ENCODE results near the gene SPTBN5. TPM values are rescaled to one million over a fixed set of nuclear protein-coding genes. Genes with fewer than 3 reads are reported as not detected.

Gene SPTBN5
- total and polyA plus RNA-seq, 10 of the 15 experiments (the other 5 are each of a cell fraction or from before 2014, with no cell fraction given): under 0.01 to 0.18 (median 0.04) TPM; not detected in 4

- no peak for TF ChIP-seq STAT1 (conservative IDR thresholded peaks at IDR 0.05)
Measured at GRCh38 chr15:41876689-41877088, 17.2 kb downstream of the SPTBN5 start (continued).

- no peaks in the 10 kb centered on the region for H3K79me2 ChIP-seq (ENCODE audit: control insufficient read depth, insufficient read depth, low read length)
- WGBS (ENCODE audit: insufficient coverage, insufficient replicate concordance, low lambda C conversion rate, missing lambda C conversion rate): 32% methylated on average over 13 of the region's 13 CpGs
- no TSS peak for BruUV-seq (replicated peaks)
- no peak overlapping the region for H3K27ac ChIP-seq (ENCODE audit: control insufficient read depth, insufficient read depth)
- no peak overlapping the region for H3K4me3 ChIP-seq
- intact Hi-C loops (cut with micrococcal nuclease; ENCODE audit: unreplicated experiment): no loop called here
- ChIA-PET CTCF (no interaction called here), RAD21 (ENCODE audit: unreplicated experiment) (no interaction called here), POLR2A (no interaction called here), SMC1A (ENCODE audit: uncharacterized antibody, unreplicated experiment) (no interaction called here)
- no peak for ATAC-seq
- no peaks in the 10 kb centered on the region for H3K9me3 ChIP-seq (replicated peaks; ENCODE audit: control insufficient read depth, insufficient read depth, low read length)
- H3K4me2 ChIP-seq (ENCODE audit: control insufficient read depth, insufficient read depth): no peak overlapping the region
- no peak for FAIRE-seq
- no peak overlapping the region for H3K9ac ChIP-seq (ENCODE audit: control insufficient read depth, insufficient read depth, low read length)
- H3K4me1 ChIP-seq (ENCODE audit: control insufficient read depth, insufficient read depth, low read length): no peaks in the 10 kb centered on the region
- no peaks in the 10 kb centered on the region for H4K20me1 ChIP-seq (ENCODE audit: control insufficient read depth, insufficient read depth)
- DNase-seq (ENCODE audit: low read depth, low spot score): no peak
- TF ChIP-seq TCF7 (IDR thresholded peaks at IDR 0.05; ENCODE audit: borderline replicate concordance): no peak
- TF ChIP-seq PBX3 (IDR thresholded peaks at IDR 0.05; ENCODE audit: insufficient replicate concordance, low read depth, low read length): no peak
- no peak for TF ChIP-seq NFYB (IDR thresholded peaks at IDR 0.05; ENCODE audit: insufficient read depth, low read depth, low read length)
- no peak for TF ChIP-seq PAX5 (IDR thresholded peaks at IDR 0.05; ENCODE audit: borderline replicate concordance, low read depth, low read length)
- TF ChIP-seq TCF12 (IDR thresholded peaks at IDR 0.05; ENCODE audit: low read depth, low read length): no peak
- H3K36me3 ChIP-seq (ENCODE audit: control insufficient read depth in 2 of 2, insufficient read depth in 2 of 2, low read length in 1 of 2): no peaks in the 10 kb centered on the region
- no peaks in the 10 kb centered on the region; a peak in 2 of 4 replicates for H3K27me3 ChIP-seq (replicated peaks in 1 of 2; ENCODE audit: control insufficient read depth in 2 of 2, insufficient read depth in 2 of 2, low read length in 1 of 2)
- no peak overlapping the region for H2AFZ ChIP-seq (ENCODE audit: control insufficient read depth, low read depth, low read length)
- in situ Hi-C loops (cut with MboI): no loop called here
Measured at GRCh38 chr15:41876007-41876406, 17.8 kb downstream of the SPTBN5 start.

Data from GM12878 (cell line).